GM12875 (cell line): ENCODE measurements around the gene ACP2.

Experiments used
- H3K4me3 ChIP-seq: one replicate; pipeline ENCODE4 v1.5.1; 2011; ENCODE audit warnings: low read depth, low read length, control low read depth
- CTCF ChIP-seq: IDR thresholded peaks from 2 replicates; pipeline ENCODE4 v1.5.1; 2011; ENCODE audit warnings: low read depth, mild to moderate bottlenecking, control low read depth, inconsistent platforms, low read length, moderate library complexity, borderline replicate concordance; ENCODE audit not compliant: insufficient read depth

The ACP2 gene

GRCh38 chr11:47259232-47259977 lies 10.8 kb upstream of the ACP2 start:
- H3K4me3 ChIP-seq: no peak overlapping the region
- TF ChIP-seq CTCF: peak; percentile 70

GRCh38 chr11:47258317-47258902 lies 9.8 kb upstream of the ACP2 start:
- TF ChIP-seq CTCF: no peak
- H3K4me3 ChIP-seq: no peak overlapping the region

DNA sequence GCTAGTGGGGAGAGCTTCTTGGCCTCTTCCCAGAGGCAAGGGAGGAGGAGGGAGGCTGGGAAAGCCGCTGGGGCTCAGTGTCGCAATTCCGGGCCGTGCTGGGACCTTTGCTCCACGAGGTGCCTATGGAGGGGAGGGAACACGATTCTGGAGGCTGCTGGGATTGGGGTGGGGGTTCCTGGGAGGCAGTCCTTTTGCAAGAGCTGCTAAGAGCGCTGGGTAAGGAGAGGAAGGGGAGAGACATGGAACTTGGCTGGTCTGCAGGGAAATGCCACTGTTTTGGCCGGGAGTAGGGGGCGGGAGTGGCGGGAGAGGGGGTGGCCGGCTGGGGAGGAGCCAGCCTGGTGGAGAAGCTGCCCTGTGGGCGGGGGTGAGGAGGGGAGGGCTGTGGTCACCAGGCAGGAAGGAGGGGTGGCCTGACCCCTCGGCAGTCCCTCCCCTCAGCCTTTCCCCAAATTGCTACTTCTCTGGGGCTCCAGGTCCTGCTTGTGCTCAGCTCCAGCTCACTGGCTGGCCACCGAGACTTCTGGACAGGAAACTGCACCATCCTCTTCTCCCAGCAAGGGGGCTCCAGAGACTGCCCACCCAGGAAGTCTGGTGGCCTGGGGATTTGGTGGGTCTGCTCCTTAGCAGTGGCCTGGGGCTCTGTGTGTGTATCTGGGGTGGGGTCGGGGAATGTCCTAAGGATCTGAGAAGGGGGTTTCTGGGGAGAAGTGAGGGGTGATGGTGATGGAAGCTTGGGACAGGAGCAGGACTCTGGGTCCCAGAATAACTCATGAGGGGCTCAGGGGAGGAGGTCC lies 9.1 kb upstream of the ACP2 start, which contains the start of gene NR1H3:
NR1H3 (plus strand) TSS at position 480 of the 800 bp plus-strand sequence. CDS start 1,221 bp downstream, outside the sequence.
- H3K4me3 ChIP-seq: no peak within 1 kb of the TSS
- TF ChIP-seq CTCF: peak; percentile 45; the same call in 1 of the 2 replicates

DNA sequence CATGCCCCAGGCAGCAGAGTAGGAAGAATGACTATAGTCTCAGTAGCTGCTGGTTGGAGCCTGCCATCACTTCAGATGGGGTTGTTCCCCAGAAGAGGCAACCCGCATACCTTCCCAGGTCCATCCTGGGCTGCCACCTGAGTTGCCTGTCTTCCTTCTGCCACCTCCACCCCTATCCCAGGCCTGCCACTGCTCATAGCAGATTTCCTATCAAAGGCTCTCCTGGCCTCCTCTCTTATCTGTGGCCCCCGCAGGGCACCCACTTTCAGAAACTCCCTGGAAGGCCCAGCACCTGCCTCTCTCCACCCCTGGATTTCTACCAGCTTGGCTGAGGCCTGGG lies 8.5 kb upstream of the ACP2 start:
- no peak for TF ChIP-seq CTCF
- H3K4me3 ChIP-seq: no peak overlapping the region

DNA sequence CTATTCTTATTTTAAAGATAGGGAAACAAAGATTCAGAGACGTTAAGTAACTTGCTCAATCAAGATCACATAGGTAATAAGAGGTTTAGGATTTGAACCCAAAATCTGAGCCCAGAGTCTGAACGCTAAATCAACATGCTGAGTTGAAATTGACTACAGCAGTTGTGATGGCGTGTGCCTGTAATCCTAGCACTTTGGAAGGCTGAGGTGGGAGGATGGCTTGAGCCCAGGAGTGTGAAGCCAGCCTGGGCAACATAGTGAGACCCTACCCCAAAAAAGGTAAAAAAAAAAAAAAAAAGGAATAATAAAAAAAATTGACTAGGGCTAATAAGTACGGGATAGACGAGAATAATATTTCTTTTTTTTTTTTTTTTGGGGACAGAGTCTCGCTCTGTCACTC lies 7.8 kb upstream of the ACP2 start:
- no peak for TF ChIP-seq CTCF
- no peak overlapping the region for H3K4me3 ChIP-seq

DNA sequence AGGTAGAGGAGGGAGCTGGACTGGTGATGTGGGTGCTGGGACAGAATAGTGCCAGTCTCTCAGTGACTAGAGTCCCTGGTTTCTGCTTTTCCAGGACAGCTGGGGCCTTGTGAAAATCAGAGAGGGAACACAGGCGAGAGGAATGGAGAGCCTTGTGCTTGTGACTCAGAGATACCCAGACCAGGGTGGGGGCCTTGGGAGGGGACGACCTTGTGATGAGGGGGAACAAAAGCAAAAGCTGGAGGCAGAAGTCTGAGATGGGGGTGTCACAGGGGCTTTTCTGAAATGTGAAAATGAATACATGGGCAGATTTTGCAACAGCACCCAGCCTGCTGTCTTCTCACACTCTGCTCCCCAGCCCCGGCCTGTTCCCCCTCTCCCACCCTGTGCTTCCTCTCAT lies 5.8 kb upstream of the ACP2 start:
- no peak for TF ChIP-seq CTCF
- H3K4me3 ChIP-seq: no peak overlapping the region

GRCh38 chr11:47253660-47254059 lies 5.0 kb upstream of the ACP2 start:
- no peak for TF ChIP-seq CTCF

More at GRCh38 chr11:47253660-47254059, 5.0 kb upstream of the ACP2 start:
- H3K4me3 ChIP-seq: no peak overlapping the region
